Neuronal stem cell (in vitro differentiated cells): ENCODE measurements around the gene ZNF423.

ENCODE experiments used
- DNase-seq: peaks from one replicate; pipeline ENCODE4 v3.0.0-alpha.2; 2013; ENCODE audit warnings: low spot score
- H2AFZ ChIP-seq: one replicate; pipeline ENCODE4 v1.6.1; 2013; ENCODE audit warnings: mild to moderate bottlenecking, low read length, inconsistent platforms
- H2AK5ac ChIP-seq: 2 replicates; pipeline ENCODE4 v1.6.1; 2013; ENCODE audit warnings: low read depth, mild to moderate bottlenecking, inconsistent platforms, low read length, moderate library complexity, mixed read lengths
- H2BK120ac ChIP-seq: 2 replicates; pipeline ENCODE4 v1.6.1; 2013; ENCODE audit warnings: low read depth, mild to moderate bottlenecking, inconsistent platforms, low read length, moderate library complexity, mixed read lengths
- H2BK12ac ChIP-seq: one replicate; pipeline ENCODE4 v1.6.1; 2013; ENCODE audit warnings: low read length, inconsistent platforms
- H2BK15ac ChIP-seq: 2 replicates; pipeline ENCODE4 v1.6.1; 2013; ENCODE audit warnings: mild to moderate bottlenecking, low read length, inconsistent platforms, mixed read lengths
- H2BK5ac ChIP-seq: one replicate; pipeline ENCODE4 v1.6.1; 2013; ENCODE audit warnings: inconsistent platforms, mild to moderate bottlenecking, low read length, moderate library complexity
- H3K14ac ChIP-seq: one replicate; pipeline ENCODE4 v1.6.1; 2013; ENCODE audit warnings: low read length, inconsistent platforms
- H3K18ac ChIP-seq: 2 replicates; pipeline ENCODE4 v1.6.1; 2013; ENCODE audit warnings: low read length, inconsistent platforms
- H3K23ac ChIP-seq: 2 replicates; pipeline ENCODE4 v1.6.1; 2013; ENCODE audit warnings: low read depth, mild to moderate bottlenecking, mixed read lengths, low read length, inconsistent platforms; ENCODE audit not compliant: poor library complexity
- H3K27ac ChIP-seq: replicated peaks from 3 replicates; pipeline ENCODE4 v1.5.1; 2013; ENCODE audit warnings: low read length, inconsistent platforms
- H3K27me3 ChIP-seq, 3 experiments: 2 replicates each; pipeline ENCODE4 v1.6.1; 2013; ENCODE audit warnings: low read length in 3 of 3, mild to moderate bottlenecking in 2 of 3, inconsistent platforms in 1 of 3, low read depth in 1 of 3, mixed read lengths in 1 of 3, moderate library complexity in 1 of 3; ENCODE audit not compliant: control insufficient read depth in 3 of 3, insufficient read depth in 3 of 3
- H3K36me3 ChIP-seq, 2 donors: replicated peaks in 1 of 2; 2 replicates each; pipeline ENCODE4 v1.6.1; 2013; ENCODE audit warnings: low read length in 2 of 2; ENCODE audit not compliant: control insufficient read depth in 2 of 2, insufficient read depth in 2 of 2
- H3K4ac ChIP-seq: 2 replicates; pipeline ENCODE4 v1.6.1; 2013; ENCODE audit warnings: inconsistent platforms, mild to moderate bottlenecking, low read length, moderate library complexity
- H3K4me1 ChIP-seq, 2 donors: 1 replicate in 1 of 2; 2 replicates in 1 of 2; pipeline ENCODE4 v1.6.1; 2013; ENCODE audit warnings: low read length in 2 of 2, low read depth in 1 of 2; ENCODE audit not compliant: control insufficient read depth in 2 of 2, insufficient read depth in 1 of 2
- H3K4me2 ChIP-seq: one replicate; pipeline ENCODE4 v1.6.1; 2013; ENCODE audit warnings: mild to moderate bottlenecking, low read length, inconsistent platforms; ENCODE audit not compliant: insufficient read depth, poor library complexity, severe bottlenecking
- H3K4me3 ChIP-seq, 2 donors: 2 replicates each; pipeline ENCODE4 v1.5.1; 2013; ENCODE audit warnings: low read length in 2 of 2, mild to moderate bottlenecking in 2 of 2, inconsistent platforms in 1 of 2, moderate library complexity in 1 of 2
- H3K79me1 ChIP-seq: one replicate; pipeline ENCODE4 v1.6.1; 2013; ENCODE audit warnings: low read depth, mild to moderate bottlenecking, inconsistent platforms, low read length, moderate library complexity
- H3K9ac ChIP-seq: one replicate; pipeline ENCODE4 v1.6.1; 2013; ENCODE audit warnings: mild to moderate bottlenecking, low read depth, low read length, inconsistent platforms; ENCODE audit not compliant: poor library complexity
- H3K9me3 ChIP-seq, 2 donors: replicated peaks in 1 of 2; 2 replicates each; pipeline versions ENCODE3 to v1.6.1; 2013; ENCODE audit warnings: low read length in 2 of 2, mild to moderate bottlenecking in 2 of 2, inconsistent platforms in 1 of 2, low read depth in 1 of 2, mixed read lengths in 1 of 2, moderate library complexity in 1 of 2; ENCODE audit not compliant: control insufficient read depth in 2 of 2, insufficient read depth in 1 of 2
- H4K8ac ChIP-seq: one replicate; pipeline ENCODE4 v1.6.1; 2013; ENCODE audit warnings: low read depth, mild to moderate bottlenecking, inconsistent platforms, low read length, moderate library complexity
- H4K91ac ChIP-seq: one replicate; pipeline ENCODE4 v1.6.1; 2013; ENCODE audit warnings: low read length, low read depth, mild to moderate bottlenecking, inconsistent platforms; ENCODE audit not compliant: poor library complexity
- WGBS, 2 donors: extraction: QIAGEN DNeasy Blood & Tissue Kit; methylation state at CpG; one replicate each; pipeline ENCODE4 v1.1.7; 2013; ENCODE audit warnings: missing lambda C conversion rate in 2 of 2, mixed read lengths in 1 of 2; ENCODE audit not compliant: insufficient read length in 2 of 2, insufficient replicate concordance in 1 of 2; ENCODE audit errors: extremely low coverage in 2 of 2; 5-methylcytosine and 5-hydroxymethylcytosine counted together

The ZNF423 gene

DNA sequence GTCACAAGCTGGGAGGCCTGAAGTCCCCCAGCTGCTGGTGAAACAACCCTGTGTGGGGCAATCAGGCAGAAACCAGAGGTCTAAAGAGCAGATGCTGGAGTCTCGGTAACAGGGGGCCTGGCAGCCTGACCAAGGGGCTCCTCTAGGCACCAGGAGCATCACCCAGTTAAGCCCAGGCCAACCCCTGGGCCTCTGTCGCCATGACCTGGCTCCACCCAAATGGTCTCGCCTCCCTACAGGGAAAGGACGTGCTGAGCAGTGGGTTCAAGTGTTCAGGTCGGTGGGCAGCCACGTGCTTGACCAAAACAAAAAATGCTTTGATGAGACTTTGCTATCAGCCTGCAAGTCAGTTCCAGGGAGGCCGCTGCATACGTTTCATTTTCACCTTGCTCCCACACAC lies 240.3 kb downstream of the ZNF423 start:
- H4K91ac ChIP-seq, result no peak overlapping the region

GRCh38 chr16:49610983-49611382 lies 244.9 kb downstream of the ZNF423 start:
- Histone ChIP-seq H3K9me3 (peaks cover 0 to 34% of the 10 kb centered on the region in 2 donors), H3K23ac (no peak overlapping the region), H3K27ac (no peak overlapping the region), H3K36me3 (peaks cover 0 to 27% of the 10 kb centered on the region in 2 donors), H2BK15ac (no peak overlapping the region), H2AK5ac (no peak overlapping the region), H3K4me3 (no peak overlapping the region), H3K79me1 (no peaks in the 10 kb centered on the region), H3K4me1 (peaks cover 3 to 9% of the 10 kb centered on the region in 2 donors), H2BK120ac (no peak overlapping the region), H3K14ac (no peak overlapping the region), H3K9ac (no peak overlapping the region), H4K91ac (no peak overlapping the region), H3K4me2 (no peak overlapping the region), H4K8ac (no peak overlapping the region), H3K4ac (no peak overlapping the region), H3K27me3 (no peaks in the 10 kb centered on the region), H2BK12ac (no peak overlapping the region), H2BK5ac (no peak overlapping the region), H2AFZ (no peak overlapping the region), H3K18ac (no peak overlapping the region)
- DNase-seq, result no peak
- no CpG with 5 or more reads among the region's 3 CpGs for WGBS, 2 donors

More for the DNA sequence above, 240.3 kb downstream of the ZNF423 start:
- Histone ChIP-seq H2BK5ac (peak overlapping the region; percentile 42), H2BK120ac (no peak overlapping the region), H3K4ac (no peak overlapping the region), H3K23ac (no peak overlapping the region), H3K27ac (no peak overlapping the region), H3K4me3 (no peak overlapping the region), H4K8ac (no peak overlapping the region), H2BK12ac (no peak overlapping the region), H3K36me3 (peaks cover 4 to 40% of the 10 kb centered on the region in 2 donors), H2AFZ (no peak overlapping the region), H3K4me2 (no peak overlapping the region), H3K9me3 (peaks cover 0 to 32% of the 10 kb centered on the region in 2 donors), H3K18ac (no peak overlapping the region), H3K14ac (no peak overlapping the region), H3K9ac (no peak overlapping the region), H2AK5ac (no peak overlapping the region), H3K4me1 (peaks cover 2 to 5% of the 10 kb centered on the region in 2 donors), H3K79me1 (peaks cover 5% of the 10 kb centered on the region), H2BK15ac (no peak overlapping the region), H3K27me3 (no peaks in the 10 kb centered on the region)
- no peak for DNase-seq
- WGBS, 2 donors, result no CpG with 5 or more reads among the region's 8 CpGs

DNA sequence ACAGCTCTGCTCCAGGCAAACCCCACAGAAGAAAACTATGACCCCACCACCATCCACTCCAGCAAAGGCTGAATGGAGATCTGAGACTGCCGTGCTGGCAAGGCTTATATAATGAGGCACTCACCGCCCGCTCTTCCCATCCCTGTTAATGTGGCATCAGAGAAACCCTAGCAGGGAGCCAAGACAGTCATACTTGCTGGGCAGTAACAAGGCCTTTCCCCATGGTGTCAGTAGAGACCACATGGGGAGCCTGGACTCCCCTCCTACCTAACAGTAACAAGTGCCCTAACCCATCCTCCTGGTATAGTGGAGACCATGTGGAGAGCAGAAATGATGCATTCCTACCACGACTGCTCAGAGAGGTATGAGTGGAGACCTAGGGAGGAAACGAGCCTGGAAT lies 247.1 kb downstream of the ZNF423 start:
- Histone ChIP-seq H2BK15ac (no peak overlapping the region), H3K23ac (no peak overlapping the region), H3K14ac (no peak overlapping the region), H2AFZ (no peak overlapping the region), H3K4me3 (no peak overlapping the region), H3K9me3 (peaks cover 0 to 27% of the 10 kb centered on the region in 2 donors), H4K8ac (no peak overlapping the region), H2BK12ac (no peak overlapping the region), H2AK5ac (no peak overlapping the region), H2BK5ac (no peak overlapping the region), H3K4me1 (peaks cover 8 to 14% of the 10 kb centered on the region in 2 donors), H3K4ac (no peak overlapping the region), H3K4me2 (no peak overlapping the region), H2BK120ac (no peak overlapping the region), H3K27me3 (no peaks in the 10 kb centered on the region), H3K79me1 (no peaks in the 10 kb centered on the region), H4K91ac (no peak overlapping the region), H3K36me3 (peaks cover 0 to 14% of the 10 kb centered on the region in 2 donors), H3K27ac (no peak overlapping the region), H3K18ac (no peak overlapping the region), H3K9ac (no peak overlapping the region)
- WGBS, 2 donors, result no CpG with 5 or more reads among the region's 5 CpGs
- DNase-seq, result no peak

DNA sequence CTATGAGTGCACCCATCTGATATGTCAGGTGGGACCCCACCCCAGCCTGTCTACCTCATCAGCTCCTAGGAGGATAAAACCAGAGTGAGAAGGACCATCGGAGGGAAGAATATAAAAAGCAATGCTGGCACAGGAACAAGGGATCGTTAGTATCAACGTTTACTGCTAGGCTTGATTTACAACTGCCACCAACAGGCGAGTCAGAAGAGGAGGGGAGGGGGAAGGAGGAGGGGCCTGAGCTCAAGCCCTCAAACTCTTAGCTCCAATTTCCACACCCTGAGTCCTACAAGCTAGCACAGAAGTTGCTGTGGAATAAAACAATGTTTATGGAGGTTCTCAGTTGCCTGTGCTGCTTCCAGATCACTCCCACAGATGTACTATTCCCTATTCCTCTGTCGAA lies 247.8 kb downstream of the ZNF423 start:
- Histone ChIP-seq H2AK5ac (no peak overlapping the region), H3K23ac (no peak overlapping the region), H4K8ac (no peak overlapping the region), H2BK120ac (no peak overlapping the region), H3K4ac (no peak overlapping the region), H2BK15ac (no peak overlapping the region), H3K18ac (no peak overlapping the region), H3K4me1 (peaks cover 8 to 14% of the 10 kb centered on the region in 2 donors), H3K4me3 (no peak overlapping the region), H2BK12ac (no peak overlapping the region), H3K14ac (no peak overlapping the region), H2AFZ (no peak overlapping the region), H3K36me3 (peaks cover 0 to 9% of the 10 kb centered on the region in 2 donors), H2BK5ac (no peak overlapping the region), H3K27ac (no peak overlapping the region), H3K79me1 (no peaks in the 10 kb centered on the region), H3K9ac (no peak overlapping the region), H4K91ac (no peak overlapping the region), H3K9me3 (peaks cover 0 to 22% of the 10 kb centered on the region in 2 donors), H3K4me2 (no peak overlapping the region), H3K27me3 (no peaks in the 10 kb centered on the region)
- no peak for DNase-seq
- WGBS, 2 donors, result no CpG with 5 or more reads among the region's 5 CpGs
